ENCODE data around the gene SYNGR3. TPM values are rescaled to one million over a fixed set of nuclear protein-coding genes. Genes with fewer than 3 reads are reported as not detected.
A peak's percentile ranks its signal among the peaks of the same experiment; 100 is the strongest.

The SYNGR3 gene
- total and polyA plus RNA-seq, 2 of the 13 experiments (the other 11 are each of a cell fraction or from before 2014, with no cell fraction given): 0.97 to 5.7 TPM

GRCh38 chr16:2033057-2033908 lies 43.5 kb downstream of the SYNGR3 start (continued):
- TF ChIP-seq TOPORS (CRISPR knock-in tag; IDR thresholded peaks at IDR 0.05) (0 out of 2 replicates have a peak, but pooled peaks have one; percentile 62), SMYD3 (CRISPR knock-in tag; IDR thresholded peaks at IDR 0.05) (0 out of 2 replicates have a peak, but pooled peaks have one; percentile 24), AHDC1 (CRISPR knock-in tag; IDR thresholded peaks at IDR 0.05; ENCODE audit: borderline replicate concordance) (0 out of 2 replicates have a peak, but pooled peaks have one; percentile 20), ZNF687 (CRISPR knock-in tag; IDR thresholded peaks at IDR 0.05) (peak; percentile 91), RBFOX2 (IDR thresholded peaks at IDR 0.05; ENCODE audit: low read depth, low read length) (peak; percentile 1; the same call in 1 of the 2 replicates), ZNF772 (CRISPR knock-in tag; IDR thresholded peaks at IDR 0.05) (no peak), ZNF891 (CRISPR knock-in tag; IDR thresholded peaks at IDR 0.05) (peak; percentile 58; the same call in 1 of the 2 replicates), ZSCAN25 (CRISPR knock-in tag; IDR thresholded peaks at IDR 0.05) (0 out of 2 replicates have a peak, but pooled peaks have one; percentile 26), ZFX (CRISPR knock-in tag; IDR thresholded peaks at IDR 0.05; ENCODE audit: low read depth) (peak; percentile 54), NONO (IDR thresholded peaks at IDR 0.05) (no peak), NONO (CRISPR knock-in tag; conservative IDR thresholded peaks at IDR 0.05) (no peak), E2F2 (CRISPR knock-in tag; IDR thresholded peaks at IDR 0.05; ENCODE audit: borderline replicate concordance) (no peak), AGO1 (IDR thresholded peaks at IDR 0.05; ENCODE audit: low read depth, low read length, poor library complexity, severe bottlenecking) (peak; percentile 31), JUND (CRISPR knock-in tag; IDR thresholded peaks at IDR 0.05) (0 out of 2 replicates have a peak, but pooled peaks have one; percentile 15), ZNF572 (CRISPR knock-in tag; IDR thresholded peaks at IDR 0.05) (0 out of 2 replicates have a peak, but pooled peaks have one; percentile 30), HNRNPH1 (optimal IDR thresholded peaks at IDR 0.05; ENCODE audit: low read depth, low read length) (no peak), ZNF749 (CRISPR knock-in tag; IDR thresholded peaks at IDR 0.05; ENCODE audit: borderline replicate concordance) (no peak)

Measured in HepG2 (cell line).